Measurements from ENCODE around the gene ZSWIM3. TPM values are rescaled to one million over a fixed set of nuclear protein-coding genes. Genes with fewer than 3 reads are reported as not detected.
A peak's percentile ranks its signal among the peaks of the same experiment; 100 is the strongest.

The ZSWIM3 gene
- total and polyA plus RNA-seq, 2 of the 13 experiments (the other 11 are each of a cell fraction or from before 2014, with no cell fraction given) = 5.2 to 5.8 TPM

DNA sequence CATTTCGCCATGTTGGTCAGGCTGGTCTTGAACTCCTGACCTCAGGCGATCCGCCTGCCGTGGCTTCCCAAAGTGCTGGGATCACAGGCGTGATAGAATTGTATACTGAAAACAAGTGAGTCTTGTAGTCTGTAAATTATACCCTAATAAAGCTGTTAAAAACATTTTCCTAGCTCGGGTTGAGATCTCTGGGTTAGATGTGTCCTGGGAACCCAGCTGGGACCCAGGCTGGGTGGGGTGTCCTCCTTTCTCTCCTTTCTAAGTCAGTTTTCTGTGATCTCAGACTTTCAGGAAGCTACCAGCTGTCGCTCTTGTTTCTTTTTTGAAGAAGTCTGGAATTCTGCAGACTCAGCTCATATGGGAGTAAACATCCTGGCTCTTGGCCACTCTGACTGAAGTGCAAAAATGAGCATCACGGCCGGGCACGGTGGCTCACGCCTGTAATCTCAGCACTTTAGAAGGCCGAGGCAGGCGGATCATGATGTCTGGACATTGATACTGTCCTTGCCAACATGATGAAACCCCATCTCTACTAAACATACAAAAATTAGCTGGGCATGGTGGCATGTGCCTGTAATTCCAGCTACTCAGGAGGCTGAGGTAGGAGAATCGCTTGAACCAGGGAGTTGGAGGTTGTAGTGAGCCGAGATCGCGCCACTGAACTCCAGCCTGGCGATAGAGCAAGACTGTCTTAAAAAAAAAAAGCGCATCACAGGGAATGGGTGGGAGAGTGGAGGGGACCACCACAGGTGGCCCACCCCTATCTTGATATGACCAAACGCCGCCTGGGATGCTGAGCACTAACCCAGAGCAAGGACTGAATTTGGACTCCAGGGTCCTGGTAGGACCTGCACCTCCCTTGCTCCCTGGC is 67.2 kb downstream of the ZSWIM3 start (continued):
- TF ChIP-seq PHF20 (CRISPR knock-in tag; IDR thresholded peaks at IDR 0.05) (no peak), ETS1 (CRISPR knock-in tag; IDR thresholded peaks at IDR 0.05) (no peak), TP53 (CRISPR knock-in tag; conservative IDR thresholded peaks at IDR 0.05) (no peak), KDM5A (IDR thresholded peaks at IDR 0.05; ENCODE audit: borderline replicate concordance, low read length) (no peak), ZNF556 (CRISPR knock-in tag; IDR thresholded peaks at IDR 0.05; ENCODE audit: borderline replicate concordance) (no peak), ZFP90 (CRISPR knock-in tag; IDR thresholded peaks at IDR 0.05; ENCODE audit: borderline replicate concordance) (no peak), GRHL1 (CRISPR knock-in tag; conservative IDR thresholded peaks at IDR 0.05) (no peak), KLF9 (CRISPR knock-in tag; IDR thresholded peaks at IDR 0.05; ENCODE audit: low read depth) (no peak), ZNF747 (CRISPR knock-in tag; IDR thresholded peaks at IDR 0.05; ENCODE audit: borderline replicate concordance) (no peak), CAMTA2 (CRISPR knock-in tag; IDR thresholded peaks at IDR 0.05; ENCODE audit: borderline replicate concordance) (no peak), FOXK2 (IDR thresholded peaks at IDR 0.05) (peak; percentile 78), KAT7 (CRISPR knock-in tag; IDR thresholded peaks at IDR 0.05; ENCODE audit: borderline replicate concordance) (no peak), HIVEP1 (CRISPR knock-in tag; IDR thresholded peaks at IDR 0.05) (no peak), ZNF432 (CRISPR knock-in tag; IDR thresholded peaks at IDR 0.05; ENCODE audit: borderline replicate concordance) (no peak), ZBTB38 (CRISPR knock-in tag; IDR thresholded peaks at IDR 0.05) (0 out of 2 replicates have a peak, but pooled peaks have one; percentile 30), BRD4 (CRISPR knock-in tag; IDR thresholded peaks at IDR 0.05) (no peak)
- TF ChIP-seq, protein P1, sequence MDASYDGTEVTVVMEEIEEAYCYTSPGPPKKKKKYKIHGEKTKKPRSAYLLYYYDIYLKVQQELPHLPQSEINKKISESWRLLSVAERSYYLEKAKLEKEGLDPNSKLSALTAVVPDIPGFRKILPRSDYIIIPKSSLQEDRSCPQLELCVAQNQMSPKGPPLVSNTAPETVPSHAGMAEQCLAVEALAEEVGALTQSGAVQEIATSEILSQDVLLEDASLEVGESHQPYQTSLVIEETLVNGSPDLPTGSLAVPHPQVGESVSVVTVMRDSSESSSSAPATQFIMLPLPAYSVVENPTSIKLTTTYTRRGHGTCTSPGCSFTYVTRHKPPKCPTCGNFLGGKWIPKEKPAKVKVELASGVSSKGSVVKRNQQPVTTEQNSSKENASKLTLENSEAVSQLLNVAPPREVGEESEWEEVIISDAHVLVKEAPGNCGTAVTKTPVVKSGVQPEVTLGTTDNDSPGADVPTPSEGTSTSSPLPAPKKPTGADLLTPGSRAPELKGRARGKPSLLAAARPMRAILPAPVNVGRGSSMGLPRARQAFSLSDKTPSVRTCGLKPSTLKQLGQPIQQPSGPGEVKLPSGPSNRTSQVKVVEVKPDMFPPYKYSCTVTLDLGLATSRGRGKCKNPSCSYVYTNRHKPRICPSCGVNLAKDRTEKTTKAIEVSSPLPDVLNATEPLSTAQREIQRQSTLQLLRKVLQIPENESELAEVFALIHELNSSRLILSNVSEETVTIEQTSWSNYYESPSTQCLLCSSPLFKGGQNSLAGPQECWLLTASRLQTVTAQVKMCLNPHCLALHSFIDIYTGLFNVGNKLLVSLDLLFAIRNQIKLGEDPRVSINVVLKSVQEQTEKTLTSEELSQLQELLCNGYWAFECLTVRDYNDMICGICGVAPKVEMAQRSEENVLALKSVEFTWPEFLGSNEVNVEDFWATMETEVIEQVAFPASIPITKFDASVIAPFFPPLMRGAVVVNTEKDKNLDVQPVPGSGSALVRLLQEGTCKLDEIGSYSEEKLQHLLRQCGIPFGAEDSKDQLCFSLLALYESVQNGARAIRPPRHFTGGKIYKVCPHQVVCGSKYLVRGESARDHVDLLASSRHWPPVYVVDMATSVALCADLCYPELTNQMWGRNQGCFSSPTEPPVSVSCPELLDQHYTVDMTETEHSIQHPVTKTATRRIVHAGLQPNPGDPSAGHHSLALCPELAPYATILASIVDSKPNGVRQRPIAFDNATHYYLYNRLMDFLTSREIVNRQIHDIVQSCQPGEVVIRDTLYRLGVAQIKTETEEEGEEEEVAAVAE (CRISPR knock-in tag; IDR thresholded peaks at IDR 0.05; ENCODE audit: borderline replicate concordance) = 0 out of 2 replicates have a peak, but pooled peaks have one; percentile 13
- TF ChIP-seq, protein P2, sequence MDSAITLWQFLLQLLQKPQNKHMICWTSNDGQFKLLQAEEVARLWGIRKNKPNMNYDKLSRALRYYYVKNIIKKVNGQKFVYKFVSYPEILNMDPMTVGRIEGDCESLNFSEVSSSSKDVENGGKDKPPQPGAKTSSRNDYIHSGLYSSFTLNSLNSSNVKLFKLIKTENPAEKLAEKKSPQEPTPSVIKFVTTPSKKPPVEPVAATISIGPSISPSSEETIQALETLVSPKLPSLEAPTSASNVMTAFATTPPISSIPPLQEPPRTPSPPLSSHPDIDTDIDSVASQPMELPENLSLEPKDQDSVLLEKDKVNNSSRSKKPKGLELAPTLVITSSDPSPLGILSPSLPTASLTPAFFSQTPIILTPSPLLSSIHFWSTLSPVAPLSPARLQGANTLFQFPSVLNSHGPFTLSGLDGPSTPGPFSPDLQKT (CRISPR knock-in tag; IDR thresholded peaks at IDR 0.05; ENCODE audit: borderline replicate concordance) = no peak
- TF ChIP-seq, protein P3, sequence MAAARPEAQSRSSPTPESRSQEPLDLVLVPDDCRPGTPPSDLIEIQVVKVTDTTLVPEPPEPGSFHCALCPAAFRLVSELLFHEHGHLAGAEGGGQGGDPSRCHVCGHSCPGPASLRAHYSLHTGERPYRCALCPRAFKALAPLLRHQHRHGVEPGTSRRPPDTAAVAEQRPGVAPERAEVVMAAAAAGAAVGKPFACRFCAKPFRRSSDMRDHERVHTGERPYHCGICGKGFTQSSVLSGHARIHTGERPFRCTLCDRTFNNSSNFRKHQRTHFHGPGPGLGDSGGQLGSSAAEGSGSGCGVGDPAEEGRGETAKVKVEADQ (CRISPR knock-in tag; IDR thresholded peaks at IDR 0.05; ENCODE audit: borderline replicate concordance) = no peak

Measured in HepG2 (cell line).